ENCODE measurements around the gene CALN1.

DNA sequence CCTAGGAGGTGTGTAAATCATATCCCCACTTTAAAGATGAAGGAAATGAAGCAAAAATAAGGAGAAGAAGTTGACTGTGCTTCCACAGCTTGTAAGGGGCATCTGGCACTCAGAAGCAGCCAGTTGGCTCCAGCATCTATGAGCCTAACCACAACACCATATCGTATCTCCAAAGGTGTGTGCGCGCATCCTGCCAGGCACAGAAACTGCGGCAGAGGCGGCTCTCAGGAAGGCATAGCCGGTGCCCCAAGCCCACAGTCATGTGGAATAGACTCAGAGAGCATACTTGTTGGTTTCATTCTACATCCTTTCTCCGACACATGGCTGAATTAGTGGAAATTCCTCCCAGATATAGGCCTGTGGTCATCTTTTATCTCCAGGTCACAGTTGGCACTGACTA is 423.9 kb downstream of the CALN1 start:
- TF ChIP-seq, protein P1, sequence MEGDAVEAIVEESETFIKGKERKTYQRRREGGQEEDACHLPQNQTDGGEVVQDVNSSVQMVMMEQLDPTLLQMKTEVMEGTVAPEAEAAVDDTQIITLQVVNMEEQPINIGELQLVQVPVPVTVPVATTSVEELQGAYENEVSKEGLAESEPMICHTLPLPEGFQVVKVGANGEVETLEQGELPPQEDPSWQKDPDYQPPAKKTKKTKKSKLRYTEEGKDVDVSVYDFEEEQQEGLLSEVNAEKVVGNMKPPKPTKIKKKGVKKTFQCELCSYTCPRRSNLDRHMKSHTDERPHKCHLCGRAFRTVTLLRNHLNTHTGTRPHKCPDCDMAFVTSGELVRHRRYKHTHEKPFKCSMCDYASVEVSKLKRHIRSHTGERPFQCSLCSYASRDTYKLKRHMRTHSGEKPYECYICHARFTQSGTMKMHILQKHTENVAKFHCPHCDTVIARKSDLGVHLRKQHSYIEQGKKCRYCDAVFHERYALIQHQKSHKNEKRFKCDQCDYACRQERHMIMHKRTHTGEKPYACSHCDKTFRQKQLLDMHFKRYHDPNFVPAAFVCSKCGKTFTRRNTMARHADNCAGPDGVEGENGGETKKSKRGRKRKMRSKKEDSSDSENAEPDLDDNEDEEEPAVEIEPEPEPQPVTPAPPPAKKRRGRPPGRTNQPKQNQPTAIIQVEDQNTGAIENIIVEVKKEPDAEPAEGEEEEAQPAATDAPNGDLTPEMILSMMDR (tag by site-specific recombination; IDR thresholded peaks at IDR 0.05) = no peak
- TF ChIP-seq ZNF555 (tag by site-specific recombination; conservative IDR thresholded peaks at IDR 0.05) = no peak
- TF ChIP-seq ZNF10 (tag by site-specific recombination; IDR thresholded peaks at IDR 0.05) = no peak
- TF ChIP-seq, protein P2, sequence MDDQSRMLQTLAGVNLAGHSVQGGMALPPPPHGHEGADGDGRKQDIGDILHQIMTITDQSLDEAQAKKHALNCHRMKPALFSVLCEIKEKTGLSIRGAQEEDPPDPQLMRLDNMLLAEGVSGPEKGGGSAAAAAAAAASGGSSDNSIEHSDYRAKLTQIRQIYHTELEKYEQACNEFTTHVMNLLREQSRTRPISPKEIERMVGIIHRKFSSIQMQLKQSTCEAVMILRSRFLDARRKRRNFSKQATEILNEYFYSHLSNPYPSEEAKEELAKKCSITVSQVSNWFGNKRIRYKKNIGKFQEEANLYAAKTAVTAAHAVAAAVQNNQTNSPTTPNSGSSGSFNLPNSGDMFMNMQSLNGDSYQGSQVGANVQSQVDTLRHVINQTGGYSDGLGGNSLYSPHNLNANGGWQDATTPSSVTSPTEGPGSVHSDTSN (CRISPR knock-in tag; IDR thresholded peaks at IDR 0.05) = no peak
- TF ChIP-seq TCF7L2 (IDR thresholded peaks at IDR 0.05; ENCODE audit: borderline replicate concordance, low read depth, low read length) = no peak
- TF ChIP-seq, protein P3, sequence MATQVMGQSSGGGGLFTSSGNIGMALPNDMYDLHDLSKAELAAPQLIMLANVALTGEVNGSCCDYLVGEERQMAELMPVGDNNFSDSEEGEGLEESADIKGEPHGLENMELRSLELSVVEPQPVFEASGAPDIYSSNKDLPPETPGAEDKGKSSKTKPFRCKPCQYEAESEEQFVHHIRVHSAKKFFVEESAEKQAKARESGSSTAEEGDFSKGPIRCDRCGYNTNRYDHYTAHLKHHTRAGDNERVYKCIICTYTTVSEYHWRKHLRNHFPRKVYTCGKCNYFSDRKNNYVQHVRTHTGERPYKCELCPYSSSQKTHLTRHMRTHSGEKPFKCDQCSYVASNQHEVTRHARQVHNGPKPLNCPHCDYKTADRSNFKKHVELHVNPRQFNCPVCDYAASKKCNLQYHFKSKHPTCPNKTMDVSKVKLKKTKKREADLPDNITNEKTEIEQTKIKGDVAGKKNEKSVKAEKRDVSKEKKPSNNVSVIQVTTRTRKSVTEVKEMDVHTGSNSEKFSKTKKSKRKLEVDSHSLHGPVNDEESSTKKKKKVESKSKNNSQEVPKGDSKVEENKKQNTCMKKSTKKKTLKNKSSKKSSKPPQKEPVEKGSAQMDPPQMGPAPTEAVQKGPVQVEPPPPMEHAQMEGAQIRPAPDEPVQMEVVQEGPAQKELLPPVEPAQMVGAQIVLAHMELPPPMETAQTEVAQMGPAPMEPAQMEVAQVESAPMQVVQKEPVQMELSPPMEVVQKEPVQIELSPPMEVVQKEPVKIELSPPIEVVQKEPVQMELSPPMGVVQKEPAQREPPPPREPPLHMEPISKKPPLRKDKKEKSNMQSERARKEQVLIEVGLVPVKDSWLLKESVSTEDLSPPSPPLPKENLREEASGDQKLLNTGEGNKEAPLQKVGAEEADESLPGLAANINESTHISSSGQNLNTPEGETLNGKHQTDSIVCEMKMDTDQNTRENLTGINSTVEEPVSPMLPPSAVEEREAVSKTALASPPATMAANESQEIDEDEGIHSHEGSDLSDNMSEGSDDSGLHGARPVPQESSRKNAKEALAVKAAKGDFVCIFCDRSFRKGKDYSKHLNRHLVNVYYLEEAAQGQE (tag by site-specific recombination; IDR thresholded peaks at IDR 0.05) = no peak
- no peak for TF ChIP-seq ZNF202 (tag by site-specific recombination; IDR thresholded peaks at IDR 0.05; ENCODE audit: borderline replicate concordance)
- no peak for TF ChIP-seq SCRT2 (tag by site-specific recombination; IDR thresholded peaks at IDR 0.05)
- TF ChIP-seq ZNF175 (tag by site-specific recombination; IDR thresholded peaks at IDR 0.05) = no peak
